HG03565 (cell line): ENCODE results near the gene PDCD6IP.

Experiments used
- ATAC-seq: cut with Tn5 transposase; IDR thresholded peaks from one replicate; pipeline ENCODE4 v1.9.1; 2021; ENCODE audit warnings: mild to moderate bottlenecking, moderate library complexity; ENCODE audit not compliant: unreplicated experiment

Gene PDCD6IP

GRCh38 chr3:33918126-33918756 is 119.8 kb downstream of the PDCD6IP start:
- ATAC-seq = no peak
